ENCODE data around the gene CAPN7.

Gene CAPN7

DNA sequence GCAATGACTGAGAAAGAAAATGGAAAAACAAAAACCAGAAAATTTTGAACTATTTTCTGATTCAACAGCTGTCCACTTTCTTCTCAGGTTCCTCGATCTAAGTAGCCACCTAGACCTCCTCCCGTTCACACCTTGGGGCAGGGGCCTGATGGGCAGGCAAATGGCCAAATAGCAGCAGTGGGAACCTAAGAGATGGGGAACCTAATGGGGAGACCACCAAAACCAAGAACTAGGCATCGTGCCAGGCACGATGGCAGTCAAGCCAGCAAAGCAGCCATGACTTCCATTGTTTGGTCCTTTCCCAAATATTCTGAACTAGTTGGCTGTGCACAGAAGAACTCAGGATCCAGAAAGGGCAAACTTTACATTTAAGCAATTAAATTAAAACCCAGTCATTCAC is 57.1 kb downstream of the CAPN7 start:
- no peak overlapping the region for H3K4me3 ChIP-seq (ENCODE audit: low read length)
- no peaks in the 10 kb centered on the region for H3K27me3 ChIP-seq (ENCODE audit: insufficient read depth, low read length)
- no peaks in the 10 kb centered on the region for H3K9me3 ChIP-seq (ENCODE audit: low read length)
- H2AFZ ChIP-seq (ENCODE audit: low read depth, low read length) = no peak overlapping the region
- H3K36me3 ChIP-seq (ENCODE audit: insufficient read depth, low read length) = peaks cover 5% of the 10 kb centered on the region
- H3K4me1 ChIP-seq (ENCODE audit: insufficient read depth, low read length) = no peaks in the 10 kb centered on the region

DNA sequence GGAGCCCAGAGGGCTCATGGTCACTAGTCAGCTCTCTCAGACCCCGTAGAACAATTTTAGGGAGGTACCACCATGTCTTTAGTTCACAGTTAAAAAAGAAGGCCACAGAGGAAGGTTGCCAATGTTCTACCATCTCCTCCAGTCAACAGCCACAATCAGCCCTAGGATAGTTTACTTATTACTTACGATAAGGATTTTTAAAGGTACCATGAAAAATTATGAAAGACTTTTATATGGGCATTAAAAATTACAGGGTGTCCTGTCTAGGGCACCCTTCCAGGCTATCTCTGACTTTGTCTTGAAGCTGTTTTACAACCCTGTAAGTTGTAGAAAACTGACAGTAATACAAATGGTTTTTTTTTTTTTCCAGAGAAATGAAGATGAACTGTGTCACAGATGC is 57.9 kb downstream of the CAPN7 start:
- Histone ChIP-seq H3K9me3 (ENCODE audit: low read length) (no peaks in the 10 kb centered on the region), H3K27me3 (ENCODE audit: insufficient read depth, low read length) (no peaks in the 10 kb centered on the region), H3K36me3 (ENCODE audit: insufficient read depth, low read length) (peaks cover 2% of the 10 kb centered on the region), H3K4me1 (ENCODE audit: insufficient read depth, low read length) (no peaks in the 10 kb centered on the region), H2AFZ (ENCODE audit: low read depth, low read length) (no peak overlapping the region), H3K4me3 (ENCODE audit: low read length) (no peak overlapping the region)

DNA sequence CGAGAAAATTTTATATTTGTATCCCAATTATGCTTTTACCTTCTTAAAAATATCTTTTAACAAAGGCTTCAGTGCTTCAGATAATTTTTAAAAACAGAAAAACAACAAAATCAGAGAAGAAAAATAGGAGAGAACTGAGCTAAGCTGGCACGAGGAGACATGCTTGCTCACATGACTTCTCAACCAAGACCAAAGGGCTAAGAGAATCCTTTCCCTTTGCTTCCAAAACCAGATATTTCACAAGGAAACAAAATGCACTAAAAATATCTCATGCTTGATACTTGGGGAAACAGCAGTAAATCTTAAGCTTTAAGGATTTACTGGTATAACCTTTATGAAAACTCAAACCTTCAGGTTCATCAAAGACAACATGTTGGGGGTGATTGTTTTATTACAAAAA is 58.4 kb downstream of the CAPN7 start:
- no peaks in the 10 kb centered on the region for H3K36me3 ChIP-seq (ENCODE audit: insufficient read depth, low read length)
- H3K4me1 ChIP-seq (ENCODE audit: insufficient read depth, low read length) = no peaks in the 10 kb centered on the region
- H3K4me3 ChIP-seq (ENCODE audit: low read length) = no peak overlapping the region
- no peaks in the 10 kb centered on the region for H3K9me3 ChIP-seq (ENCODE audit: low read length)
- no peaks in the 10 kb centered on the region for H3K27me3 ChIP-seq (ENCODE audit: insufficient read depth, low read length)
- H2AFZ ChIP-seq (ENCODE audit: low read depth, low read length) = no peak overlapping the region

DNA sequence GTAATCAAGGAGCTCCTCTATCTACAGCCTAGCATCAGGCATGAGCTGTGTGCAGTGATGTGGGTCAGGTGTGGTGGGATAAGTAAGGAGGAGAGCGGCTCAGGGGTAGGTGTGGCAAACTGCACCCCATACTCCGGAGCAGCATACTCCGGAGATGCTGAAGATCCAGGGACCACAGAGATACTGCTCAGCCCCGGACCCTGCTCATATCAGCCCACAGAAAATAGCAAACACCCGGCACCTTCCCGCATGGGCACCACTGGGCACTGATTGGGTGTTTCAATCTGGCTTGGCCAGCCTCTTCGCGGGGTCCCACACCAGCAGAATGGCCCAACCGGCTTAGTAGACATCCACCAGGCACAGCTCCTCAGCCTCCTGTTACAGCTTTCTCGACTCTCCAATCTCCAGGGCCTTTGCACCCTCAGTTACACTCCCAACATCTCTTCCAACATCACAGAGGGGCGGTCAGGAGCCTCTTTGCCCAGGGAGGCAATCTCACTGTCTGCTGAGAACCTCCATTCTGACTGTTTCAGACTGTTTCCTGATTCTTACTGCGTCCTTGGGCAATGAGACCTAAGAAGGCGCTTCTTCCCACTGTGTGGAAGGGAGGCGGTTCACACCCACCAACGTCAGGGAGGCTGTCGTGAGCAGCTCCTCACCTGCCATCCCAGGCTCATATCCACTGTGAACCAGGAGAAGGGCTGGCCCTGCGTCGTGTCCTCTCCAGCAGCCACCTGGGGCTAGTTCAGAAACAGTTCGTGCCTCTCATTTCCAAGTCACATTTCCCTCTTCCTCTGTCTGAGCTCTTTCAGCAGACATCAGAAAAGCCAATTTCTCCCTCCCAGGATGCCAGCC is 59.8 kb downstream of the CAPN7 start:
- no peak overlapping the region for H3K4me3 ChIP-seq (ENCODE audit: low read length)
- H2AFZ ChIP-seq (ENCODE audit: low read depth, low read length) = no peak overlapping the region
- no peaks in the 10 kb centered on the region for H3K36me3 ChIP-seq (ENCODE audit: insufficient read depth, low read length)
- H3K4me1 ChIP-seq (ENCODE audit: insufficient read depth, low read length) = no peaks in the 10 kb centered on the region
- no peaks in the 10 kb centered on the region for H3K9me3 ChIP-seq (ENCODE audit: low read length)
- H3K27me3 ChIP-seq (ENCODE audit: insufficient read depth, low read length) = no peaks in the 10 kb centered on the region

DNA sequence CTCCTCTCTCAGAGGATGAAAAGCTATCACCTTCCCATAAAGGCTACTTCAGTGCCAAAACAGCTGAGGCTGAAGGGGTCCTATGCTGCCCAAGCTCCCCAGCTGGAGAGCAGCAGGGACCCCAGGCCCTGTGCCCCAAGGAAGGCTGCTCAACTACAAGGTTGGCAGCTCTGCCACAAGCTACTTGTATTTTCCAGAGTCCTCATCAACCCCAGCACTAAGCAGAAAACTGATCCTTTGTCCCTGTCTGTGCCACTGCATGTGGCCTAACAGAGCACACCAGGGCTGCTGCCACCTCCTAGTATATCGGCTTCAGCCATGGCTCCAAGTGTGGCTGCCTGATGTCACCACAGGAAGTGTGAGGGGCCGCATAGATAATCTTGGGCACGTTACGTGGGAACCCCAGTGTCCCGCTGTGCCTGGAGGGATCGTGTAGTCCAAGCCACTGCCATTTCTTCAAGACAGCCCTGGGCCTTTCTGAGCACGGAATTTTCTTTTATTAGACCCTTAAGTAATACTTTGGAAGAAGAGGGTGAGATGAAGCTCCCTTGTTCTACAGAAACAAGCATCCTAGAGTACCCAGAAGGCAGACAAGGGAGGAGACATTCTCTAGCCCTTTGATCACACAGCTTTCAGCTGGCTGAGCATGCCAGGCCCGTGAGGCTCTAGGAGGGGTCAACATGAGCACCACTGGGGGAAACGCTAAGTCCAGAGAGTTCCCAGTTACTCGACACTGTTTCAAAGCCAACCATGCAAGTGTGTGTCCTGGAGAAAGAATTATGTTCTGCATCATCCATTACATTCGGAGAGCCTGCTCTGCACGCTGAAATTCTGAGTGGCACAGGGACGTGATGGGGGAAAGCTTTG is 60.7 kb downstream of the CAPN7 start:
- Histone ChIP-seq H2AFZ (ENCODE audit: low read depth, low read length) (no peak overlapping the region), H3K27me3 (ENCODE audit: insufficient read depth, low read length) (no peaks in the 10 kb centered on the region), H3K4me3 (ENCODE audit: low read length) (no peak overlapping the region), H3K36me3 (ENCODE audit: insufficient read depth, low read length) (no peaks in the 10 kb centered on the region), H3K9me3 (ENCODE audit: low read length) (no peaks in the 10 kb centered on the region), H3K4me1 (ENCODE audit: insufficient read depth, low read length) (no peaks in the 10 kb centered on the region)

DNA sequence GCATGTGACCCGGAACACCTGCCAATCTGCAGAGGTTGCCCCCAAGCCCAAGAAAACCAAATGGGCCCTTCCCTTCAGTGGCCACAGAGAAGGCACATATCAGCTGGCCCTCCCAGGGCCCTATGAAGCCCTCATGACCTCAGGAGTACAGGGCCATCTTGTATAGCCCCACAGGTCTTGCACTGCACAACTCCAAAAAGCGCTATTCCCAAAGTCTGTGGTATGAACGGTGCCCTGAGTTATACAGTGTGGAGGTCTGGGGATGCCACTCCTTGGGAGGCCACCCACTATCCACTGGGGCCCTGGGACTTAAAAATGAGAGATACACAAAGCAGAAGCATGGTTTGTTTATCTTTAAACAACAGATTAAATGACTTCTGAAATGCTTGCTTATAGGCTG is 61.5 kb downstream of the CAPN7 start:
- H3K9me3 ChIP-seq (ENCODE audit: low read length) = no peaks in the 10 kb centered on the region
- no peak overlapping the region for H3K4me3 ChIP-seq (ENCODE audit: low read length)
- H2AFZ ChIP-seq (ENCODE audit: low read depth, low read length) = no peak overlapping the region
- no peaks in the 10 kb centered on the region for H3K27me3 ChIP-seq (ENCODE audit: insufficient read depth, low read length)
- no peaks in the 10 kb centered on the region for H3K36me3 ChIP-seq (ENCODE audit: insufficient read depth, low read length)
- H3K4me1 ChIP-seq (ENCODE audit: insufficient read depth, low read length) = no peaks in the 10 kb centered on the region

DNA sequence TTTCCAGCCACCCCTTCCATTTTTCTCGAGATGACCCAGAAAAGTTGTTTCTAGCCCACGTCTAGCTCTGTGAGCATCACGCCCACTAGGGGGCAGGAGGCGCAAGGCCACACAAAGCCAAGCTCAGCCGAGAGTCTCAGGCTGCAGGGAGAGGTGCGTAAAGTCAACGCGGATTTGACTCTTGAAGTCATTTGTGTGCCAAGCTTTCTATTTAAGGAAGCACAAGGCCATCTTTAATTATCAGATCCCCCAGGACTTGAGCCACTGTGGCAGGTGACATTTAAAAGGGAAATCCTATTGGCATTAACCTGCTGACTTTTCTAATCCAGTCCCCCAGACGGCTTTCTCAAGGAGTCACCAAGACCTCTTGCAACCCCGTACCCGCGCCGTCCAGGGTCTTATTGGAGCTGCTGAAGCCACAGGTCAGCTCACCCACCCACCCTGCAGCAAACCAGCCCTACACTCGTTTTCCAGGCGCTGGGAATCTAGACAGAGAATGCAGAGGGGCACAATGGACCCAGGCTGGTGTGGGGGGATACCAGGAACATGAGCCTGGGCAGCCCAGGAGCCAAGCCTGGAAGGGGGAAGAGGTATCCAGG is 62.1 kb downstream of the CAPN7 start:
- no peak overlapping the region for H2AFZ ChIP-seq (ENCODE audit: low read depth, low read length)
- no peak overlapping the region for H3K4me3 ChIP-seq (ENCODE audit: low read length)
- H3K36me3 ChIP-seq (ENCODE audit: insufficient read depth, low read length) = no peaks in the 10 kb centered on the region
- H3K9me3 ChIP-seq (ENCODE audit: low read length) = no peaks in the 10 kb centered on the region
- no peaks in the 10 kb centered on the region for H3K27me3 ChIP-seq (ENCODE audit: insufficient read depth, low read length)
- H3K4me1 ChIP-seq (ENCODE audit: insufficient read depth, low read length) = no peaks in the 10 kb centered on the region

DNA sequence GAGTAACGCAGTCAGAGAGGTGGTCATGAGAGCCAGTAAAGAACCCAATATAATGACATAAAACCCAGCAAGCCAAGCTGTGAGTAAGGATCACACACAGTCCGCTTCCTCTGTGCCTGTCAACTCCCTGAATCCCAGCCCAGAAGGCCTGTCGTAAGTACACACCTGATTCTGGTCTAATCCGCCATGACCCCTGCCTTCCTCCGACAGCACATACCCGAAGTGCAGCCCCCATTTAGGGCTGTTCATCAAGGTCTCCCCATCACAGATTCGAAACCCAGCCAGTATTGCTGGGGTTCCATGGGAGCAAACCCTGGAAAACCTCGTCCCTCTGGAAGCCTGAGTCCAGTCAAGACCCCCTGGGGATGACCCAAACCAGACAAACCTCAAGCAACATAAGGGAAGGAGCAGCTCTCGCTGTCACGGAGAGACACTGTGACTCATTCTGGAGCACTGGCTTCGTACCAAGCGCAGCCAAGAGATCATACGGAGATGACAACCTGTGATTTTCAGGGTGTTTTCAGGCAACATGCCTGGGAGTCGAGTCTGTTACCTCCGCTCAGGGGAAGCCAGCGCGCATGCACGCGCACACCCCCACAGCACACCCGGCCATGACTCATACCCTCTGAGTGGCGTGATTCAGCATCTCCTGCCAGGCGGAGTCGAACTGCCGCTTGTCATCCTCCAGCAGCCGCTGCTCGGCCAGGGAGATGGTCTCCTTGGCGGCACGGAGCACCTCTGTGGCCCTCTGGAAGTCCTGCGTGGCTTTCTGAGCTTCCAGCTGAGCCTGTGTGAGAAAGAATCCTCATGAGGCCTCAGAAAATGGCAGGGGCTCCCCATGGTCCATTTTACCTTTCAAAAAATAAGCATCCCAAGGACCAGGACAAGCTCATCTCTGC is 63.3 kb downstream of the CAPN7 start:
- Histone ChIP-seq H3K4me1 (ENCODE audit: insufficient read depth, low read length) (no peaks in the 10 kb centered on the region), H2AFZ (ENCODE audit: low read depth, low read length) (no peak overlapping the region), H3K36me3 (ENCODE audit: insufficient read depth, low read length) (no peaks in the 10 kb centered on the region), H3K27me3 (ENCODE audit: insufficient read depth, low read length) (no peaks in the 10 kb centered on the region), H3K9me3 (ENCODE audit: low read length) (no peaks in the 10 kb centered on the region), H3K4me3 (ENCODE audit: low read length) (no peak overlapping the region)

DNA sequence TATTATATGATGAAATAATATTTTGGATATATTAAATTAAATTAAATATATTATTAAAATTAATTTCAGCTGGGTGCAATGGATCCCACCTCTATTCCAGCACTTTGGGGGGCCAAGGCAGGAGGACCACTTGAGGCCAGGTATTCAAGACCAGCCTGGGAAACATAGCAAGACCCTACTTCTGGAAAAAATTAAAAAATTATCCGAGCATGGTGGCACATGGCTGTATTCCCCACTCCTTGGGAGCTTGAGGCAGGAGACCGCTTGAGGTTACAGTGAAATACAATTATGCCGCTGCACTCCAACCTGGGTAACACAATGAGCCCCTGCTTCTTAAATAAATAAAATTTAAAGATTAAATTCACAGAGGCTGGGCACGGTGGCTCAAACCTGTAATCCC is 65.0 kb downstream of the CAPN7 start:
- H3K27me3 ChIP-seq (ENCODE audit: insufficient read depth, low read length) = no peaks in the 10 kb centered on the region
- H3K36me3 ChIP-seq (ENCODE audit: insufficient read depth, low read length) = no peaks in the 10 kb centered on the region
- no peak overlapping the region for H3K4me3 ChIP-seq (ENCODE audit: low read length)
- no peak overlapping the region for H2AFZ ChIP-seq (ENCODE audit: low read depth, low read length)
- no peaks in the 10 kb centered on the region for H3K4me1 ChIP-seq (ENCODE audit: insufficient read depth, low read length)
- H3K9me3 ChIP-seq (ENCODE audit: low read length) = no peaks in the 10 kb centered on the region

DNA sequence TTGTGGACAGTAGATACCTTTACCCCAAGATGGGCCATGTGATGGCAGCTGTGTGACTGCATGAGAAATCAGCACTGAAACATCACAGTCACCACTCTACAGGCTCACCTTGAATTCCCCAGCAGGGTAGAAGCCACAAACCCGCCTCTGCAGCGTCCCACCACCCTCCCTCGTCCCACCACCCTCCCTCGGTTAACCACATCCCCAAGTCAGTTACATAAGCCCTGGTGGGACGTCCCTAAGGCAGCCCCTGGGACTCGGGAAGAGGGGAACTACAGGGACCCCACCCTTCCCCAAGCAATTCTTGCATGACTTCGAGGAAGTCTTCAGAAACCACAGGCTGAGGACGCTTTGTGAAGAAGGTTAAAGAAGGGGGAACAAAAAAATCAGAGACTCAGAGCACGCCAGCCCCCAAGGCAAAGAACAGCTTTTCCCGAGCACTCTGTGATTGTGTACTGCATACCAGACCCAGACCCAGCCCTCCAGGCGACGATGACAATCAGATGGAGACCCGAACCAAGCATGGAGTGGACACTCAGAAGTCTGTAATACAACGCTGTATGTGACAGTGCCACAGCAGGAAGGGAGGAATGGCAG is 65.8 kb downstream of the CAPN7 start:
- no peaks in the 10 kb centered on the region for H3K27me3 ChIP-seq (ENCODE audit: insufficient read depth, low read length)
- H3K4me1 ChIP-seq (ENCODE audit: insufficient read depth, low read length) = no peaks in the 10 kb centered on the region
- no peak overlapping the region for H2AFZ ChIP-seq (ENCODE audit: low read depth, low read length)
- no peak overlapping the region for H3K4me3 ChIP-seq (ENCODE audit: low read length)
- no peaks in the 10 kb centered on the region for H3K36me3 ChIP-seq (ENCODE audit: insufficient read depth, low read length)
- no peaks in the 10 kb centered on the region for H3K9me3 ChIP-seq (ENCODE audit: low read length)

DNA sequence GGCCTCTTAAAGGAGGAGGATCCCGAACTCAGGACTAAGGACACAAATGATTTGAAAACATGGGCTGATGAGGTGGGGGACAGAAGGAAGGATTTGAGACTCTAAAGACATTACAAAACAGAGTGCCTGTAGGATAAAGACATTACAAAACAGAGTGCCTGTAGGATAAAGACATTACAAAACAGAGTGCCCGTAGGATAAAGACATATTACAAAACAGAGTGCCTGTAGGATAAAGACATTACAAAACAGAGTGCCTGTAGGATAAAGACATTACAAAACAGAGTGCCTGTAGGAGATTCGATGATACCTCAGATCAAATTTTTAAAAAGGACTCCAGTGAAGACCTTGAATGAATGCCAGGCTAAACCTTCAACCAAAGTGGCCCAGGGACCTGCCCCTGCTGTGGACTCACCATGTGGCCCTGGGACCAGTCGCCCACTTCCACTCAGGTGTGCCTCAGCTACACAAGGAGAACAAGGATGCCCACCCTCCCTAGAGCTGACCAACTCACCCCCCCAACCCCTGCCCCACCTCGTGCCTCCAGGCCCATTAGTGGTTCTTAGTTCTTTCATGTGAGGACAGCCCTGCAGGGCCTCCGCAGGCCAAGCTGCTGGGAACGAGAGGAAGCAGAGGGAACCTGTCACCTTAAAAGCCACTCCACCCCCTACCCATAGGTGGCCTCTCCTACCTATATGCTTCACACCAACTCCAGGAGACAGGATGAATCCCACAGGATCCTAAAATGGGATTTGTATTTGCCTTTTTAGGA is 66.6 kb downstream of the CAPN7 start:
- Histone ChIP-seq H3K27me3 (ENCODE audit: insufficient read depth, low read length) (no peaks in the 10 kb centered on the region), H3K4me1 (ENCODE audit: insufficient read depth, low read length) (no peaks in the 10 kb centered on the region), H3K9me3 (ENCODE audit: low read length) (no peaks in the 10 kb centered on the region), H3K4me3 (ENCODE audit: low read length) (no peak overlapping the region), H3K36me3 (ENCODE audit: insufficient read depth, low read length) (no peaks in the 10 kb centered on the region), H2AFZ (ENCODE audit: low read depth, low read length) (no peak overlapping the region)

DNA sequence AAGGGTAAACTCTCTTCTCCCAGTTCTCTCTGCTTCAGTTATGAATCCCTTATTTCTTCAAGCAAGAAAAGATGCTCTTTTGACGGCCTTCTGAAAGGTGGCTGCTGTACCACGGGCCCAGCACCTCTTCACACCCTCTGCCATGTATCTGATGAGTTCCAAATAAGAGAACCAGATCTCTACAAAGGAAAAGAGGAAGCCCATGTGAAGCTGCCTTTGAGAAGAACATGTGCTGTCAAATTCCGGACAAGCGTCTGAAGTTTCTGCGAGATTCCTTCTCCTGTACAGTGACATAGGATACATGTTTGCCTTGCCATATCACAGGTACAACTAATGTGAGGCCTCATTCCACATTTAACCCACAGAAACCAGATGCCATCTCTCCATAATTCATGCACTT is 67.2 kb downstream of the CAPN7 start:
- Histone ChIP-seq H3K36me3 (ENCODE audit: insufficient read depth, low read length) (no peaks in the 10 kb centered on the region), H3K4me3 (ENCODE audit: low read length) (no peak overlapping the region), H3K27me3 (ENCODE audit: insufficient read depth, low read length) (no peaks in the 10 kb centered on the region), H3K4me1 (ENCODE audit: insufficient read depth, low read length) (peaks cover 5% of the 10 kb centered on the region), H2AFZ (ENCODE audit: low read depth, low read length) (no peak overlapping the region), H3K9me3 (ENCODE audit: low read length) (no peaks in the 10 kb centered on the region)

All from neuron (in vitro differentiated cells).